Measurements from ENCODE around the gene MRPL12.

The MRPL12 gene

GRCh38 chr17:81715107-81715871 is 12.1 kb downstream of the MRPL12 start:
- DNase-seq (ENCODE audit: extremely low spot score, insufficient read length, low read depth) (no peak), FAIRE-seq (no peak)

GRCh38 chr17:81715872-81716673 is 12.9 kb downstream of the MRPL12 start:
- no peak for FAIRE-seq
- no peak for DNase-seq (ENCODE audit: extremely low spot score, insufficient read length, low read depth)

GRCh38 chr17:81716674-81716996 is 13.5 kb downstream of the MRPL12 start:
- FAIRE-seq = no peak
- no peak for DNase-seq (ENCODE audit: extremely low spot score, insufficient read length, low read depth)

GRCh38 chr17:81717049-81717765 is 14.0 kb downstream of the MRPL12 start:
- no peak for FAIRE-seq
- DNase-seq (ENCODE audit: extremely low spot score, insufficient read length, low read depth) = no peak

GRCh38 chr17:81717766-81718089 is 14.6 kb downstream of the MRPL12 start:
- no peak for FAIRE-seq
- DNase-seq (ENCODE audit: extremely low spot score, insufficient read length, low read depth) = no peak

- FAIRE-seq (no peak), DNase-seq (ENCODE audit: extremely low spot score, insufficient read length, low read depth) (no peak)
Measured at GRCh38 chr17:81719410-81720266, 16.5 kb downstream of the MRPL12 start.

- FAIRE-seq = no peak
Measured at GRCh38 chr17:81720267-81721071, 17.3 kb downstream of the MRPL12 start.

GRCh38 chr17:81722184-81723120 is 19.3 kb downstream of the MRPL12 start:
- DNase-seq (ENCODE audit: extremely low spot score, insufficient read length, low read depth) (no peak), FAIRE-seq (no peak)

More at GRCh38 chr17:81720267-81721071, 17.3 kb downstream of the MRPL12 start:
- no peak for DNase-seq (ENCODE audit: extremely low spot score, insufficient read length, low read depth)

- DNase-seq (ENCODE audit: extremely low spot score, insufficient read length, low read depth) (no peak), FAIRE-seq (no peak)
Measured at GRCh38 chr17:81723651-81724209, 20.6 kb downstream of the MRPL12 start.

- DNase-seq (ENCODE audit: extremely low spot score, insufficient read length, low read depth) (no peak), FAIRE-seq (no peak)
Measured at GRCh38 chr17:81725439-81725838, 22.3 kb downstream of the MRPL12 start.

GRCh38 chr17:81726004-81726403 is 22.8 kb downstream of the MRPL12 start:
- DNase-seq (ENCODE audit: extremely low spot score, insufficient read length, low read depth) = no peak
- FAIRE-seq = no peak

- FAIRE-seq (no peak), DNase-seq (ENCODE audit: extremely low spot score, insufficient read length, low read depth) (no peak)
Measured at GRCh38 chr17:81727324-81728031, 24.3 kb downstream of the MRPL12 start.

GRCh38 chr17:81733507-81734404 is 30.6 kb downstream of the MRPL12 start:
- FAIRE-seq (peak; percentile 83), DNase-seq (ENCODE audit: extremely low spot score, insufficient read length, low read depth) (peak; percentile 86)

GRCh38 chr17:81734405-81735263 is 31.5 kb downstream of the MRPL12 start:
- no peak for FAIRE-seq
- DNase-seq (ENCODE audit: extremely low spot score, insufficient read length, low read depth) = no peak

Data from GM18507 (cell line).